ENCODE results near the gene APOLD1. TPM values are rescaled to one million over a fixed set of nuclear protein-coding genes. Genes with fewer than 3 reads are reported as not detected.

Gene APOLD1
- total and polyA plus RNA-seq, 2 of the 8 experiments (the other 6 are each of a cell fraction or from before 2014, with no cell fraction given), result 0.12 to 0.71 TPM

- TF ChIP-seq POU5F1 (IDR thresholded peaks at IDR 0.05; ENCODE audit: low read depth, low read length), result no peak
Observed at GRCh38 chr12:12823300-12823699, 37.8 kb downstream of the APOLD1 start (continued).

All from H1 (cell line).